SU-DHL-6 (cell line): ENCODE data around the gene B4GALNT3.

Source experiments
- H2AFZ ChIP-seq: fragments of 200-600 bp; sonication (generic); 2 replicates; pipeline ENCODE4 v1.6.1; 2014; ENCODE audit warnings: low read depth, mild to moderate bottlenecking, moderate library complexity, mixed read lengths, antibody characterized with exemption, low read length; ENCODE audit not compliant: severe bottlenecking
- H3F3A ChIP-seq: fragments of 200-600 bp; shearing (Covaris generic); 2 replicates; pipeline ENCODE4 v1.6.0; 2016; ENCODE audit warnings: antibody characterized with exemption, mild to moderate bottlenecking; ENCODE audit not compliant: insufficient read depth
- H3K27ac ChIP-seq: fragments of 200-600 bp; sonication (generic); 2 replicates; pipeline ENCODE4 v1.5.1; 2016; ENCODE audit warnings: low read depth, mild to moderate bottlenecking, low read length, moderate library complexity, mixed read lengths
- H3K27me3 ChIP-seq: fragments of 200-600 bp; sonication (generic), shearing (Covaris generic); 2 replicates; pipeline ENCODE4 v1.6.0; 2014; ENCODE audit warnings: mild to moderate bottlenecking, low read length
- H3K36me3 ChIP-seq: fragments of 200-600 bp; sonication (generic); 2 replicates; pipeline ENCODE4 v1.6.1; 2014; ENCODE audit warnings: mild to moderate bottlenecking, low read length, mixed read lengths
- H3K4me2 ChIP-seq: fragments of 300-600, 200-600 bp; shearing (Covaris generic), sonication (generic); 2 replicates; pipeline ENCODE4 v1.6.0; 2014; ENCODE audit warnings: low read length, low read depth, mild to moderate bottlenecking; ENCODE audit not compliant: poor library complexity, severe bottlenecking
- H3K4me3 ChIP-seq: fragments of 200-600 bp; sonication (generic); 2 replicates; pipeline ENCODE4 v1.5.1; 2014; ENCODE audit warnings: antibody characterized with exemption, low read length, mild to moderate bottlenecking, mixed read lengths; ENCODE audit not compliant: insufficient read depth, poor library complexity, severe bottlenecking
- H3K79me2 ChIP-seq: fragments of 200-600 bp; sonication (generic); 2 replicates; pipeline ENCODE4 v1.6.1; 2014; ENCODE audit warnings: mild to moderate bottlenecking, low read length, moderate library complexity; ENCODE audit not compliant: insufficient read depth
- H3K9ac ChIP-seq: fragments of 200-600 bp; sonication (generic); 2 replicates; pipeline ENCODE4 v1.7.0; 2014; ENCODE audit warnings: mild to moderate bottlenecking, low read length
- H3K9me2 ChIP-seq: fragments of 200-600 bp; sonication (generic); replicated peaks from 2 replicates; pipeline ENCODE4 v1.6.1; 2014; ENCODE audit warnings: low read length; ENCODE audit not compliant: insufficient read depth
- H3K9me3 ChIP-seq: fragments of 200-600 bp; sonication (generic); 2 replicates; pipeline ENCODE4 v1.6.1; 2014; ENCODE audit warnings: low read length, mixed read lengths; ENCODE audit not compliant: insufficient read depth
- H4K20me1 ChIP-seq: fragments of 200-600 bp; sonication (generic); 2 replicates; pipeline ENCODE4 v1.6.1; 2014; ENCODE audit warnings: low read depth, mild to moderate bottlenecking, antibody characterized with exemption, low read length, moderate library complexity, mixed read lengths
- EZH2phosphoT487 ChIP-seq: fragments of 200-600 bp; sonication (generic), shearing (Covaris generic); conservative IDR thresholded peaks from 2 replicates; pipeline ENCODE4 v1.6.1; 2018; ENCODE audit warnings: mild to moderate bottlenecking, antibody characterized with exemption, low read length, moderate library complexity, mixed read lengths
- TF ChIP-seq, protein P1 (sequence below): fragments of 200-600 bp; sonication (generic); IDR thresholded peaks from one replicate; pipeline ENCODE4 v1.5.1; 2017; ENCODE audit warnings: antibody characterized with exemption, mild to moderate bottlenecking, low read length, moderate library complexity; ENCODE audit not compliant: insufficient read depth, poor library complexity, severe bottlenecking

Gene B4GALNT3

DNA sequence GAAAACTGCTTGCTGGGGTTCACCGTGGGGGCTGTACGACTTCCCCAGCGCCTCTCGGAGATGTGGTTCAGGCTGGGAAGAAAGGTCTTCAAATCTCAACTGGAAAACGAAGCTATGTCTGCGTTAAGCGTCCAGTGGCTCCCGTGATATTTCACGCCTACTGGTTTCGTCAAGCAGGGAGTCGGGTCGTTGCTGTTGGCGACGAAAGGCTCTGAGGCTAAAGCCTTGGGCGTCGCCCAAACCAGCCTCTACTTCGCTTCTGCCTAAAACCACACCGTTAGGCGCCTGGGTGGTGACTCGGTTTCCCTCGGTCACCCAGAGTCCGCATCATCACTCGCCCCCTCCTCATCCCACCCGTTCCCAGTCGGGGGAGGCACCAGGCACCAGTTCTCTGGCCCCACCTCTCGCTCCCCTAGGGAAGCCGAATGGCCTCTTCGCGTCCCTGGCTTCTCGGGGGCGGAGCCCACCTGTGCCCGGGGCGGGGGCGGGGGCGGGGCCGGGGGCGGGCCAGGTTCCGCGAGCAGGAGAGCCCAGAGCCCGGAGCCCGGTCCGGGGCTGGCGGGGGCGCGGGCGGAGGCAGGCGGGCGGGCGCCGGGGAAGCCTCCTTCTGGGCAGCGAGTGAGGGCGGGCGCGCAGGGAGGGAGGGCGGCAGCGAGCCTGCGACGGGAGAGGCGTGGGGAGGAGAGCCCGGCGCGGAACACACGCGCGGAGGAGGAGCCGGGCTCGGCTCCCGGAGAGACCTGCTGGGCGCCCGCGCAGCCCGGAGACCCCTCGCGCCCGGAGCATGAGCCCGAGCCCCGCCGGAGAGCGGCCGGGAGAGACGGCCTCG, at the start of gene B4GALNT3:
TSS of gene B4GALNT3 (plus strand) at position 510 of the 829 bp plus-strand sequence. CDS start 438 bp downstream, outside the sequence.
- Histone ChIP-seq H3K9ac (no peak within 1 kb of the TSS; the same call in 1 of the 2 replicates), H3K36me3 (no peaks in the 10 kb centered on the region), H2AFZ (no peak within 1 kb of the TSS), H3K9me2 (no peaks in the 10 kb centered on the region), H3K4me3 (peak within 1 kb of the TSS; percentile 43), H4K20me1 (no peaks in the 10 kb centered on the region), H3K4me2 (peak within 1 kb of the TSS; percentile 54), H3K79me2 (no peaks in the 10 kb centered on the region), H3K27me3 (no peaks in the 10 kb centered on the region), H3K9me3 (no peaks in the 10 kb centered on the region), H3F3A (peaks cover 3% of the 10 kb centered on the region; the same call in 1 of the 2 replicates), H3K27ac (no peak within 1 kb of the TSS)
- TF ChIP-seq, protein P1, sequence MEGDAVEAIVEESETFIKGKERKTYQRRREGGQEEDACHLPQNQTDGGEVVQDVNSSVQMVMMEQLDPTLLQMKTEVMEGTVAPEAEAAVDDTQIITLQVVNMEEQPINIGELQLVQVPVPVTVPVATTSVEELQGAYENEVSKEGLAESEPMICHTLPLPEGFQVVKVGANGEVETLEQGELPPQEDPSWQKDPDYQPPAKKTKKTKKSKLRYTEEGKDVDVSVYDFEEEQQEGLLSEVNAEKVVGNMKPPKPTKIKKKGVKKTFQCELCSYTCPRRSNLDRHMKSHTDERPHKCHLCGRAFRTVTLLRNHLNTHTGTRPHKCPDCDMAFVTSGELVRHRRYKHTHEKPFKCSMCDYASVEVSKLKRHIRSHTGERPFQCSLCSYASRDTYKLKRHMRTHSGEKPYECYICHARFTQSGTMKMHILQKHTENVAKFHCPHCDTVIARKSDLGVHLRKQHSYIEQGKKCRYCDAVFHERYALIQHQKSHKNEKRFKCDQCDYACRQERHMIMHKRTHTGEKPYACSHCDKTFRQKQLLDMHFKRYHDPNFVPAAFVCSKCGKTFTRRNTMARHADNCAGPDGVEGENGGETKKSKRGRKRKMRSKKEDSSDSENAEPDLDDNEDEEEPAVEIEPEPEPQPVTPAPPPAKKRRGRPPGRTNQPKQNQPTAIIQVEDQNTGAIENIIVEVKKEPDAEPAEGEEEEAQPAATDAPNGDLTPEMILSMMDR, result no peak
- TF ChIP-seq EZH2phosphoT487, result no peak

DNA sequence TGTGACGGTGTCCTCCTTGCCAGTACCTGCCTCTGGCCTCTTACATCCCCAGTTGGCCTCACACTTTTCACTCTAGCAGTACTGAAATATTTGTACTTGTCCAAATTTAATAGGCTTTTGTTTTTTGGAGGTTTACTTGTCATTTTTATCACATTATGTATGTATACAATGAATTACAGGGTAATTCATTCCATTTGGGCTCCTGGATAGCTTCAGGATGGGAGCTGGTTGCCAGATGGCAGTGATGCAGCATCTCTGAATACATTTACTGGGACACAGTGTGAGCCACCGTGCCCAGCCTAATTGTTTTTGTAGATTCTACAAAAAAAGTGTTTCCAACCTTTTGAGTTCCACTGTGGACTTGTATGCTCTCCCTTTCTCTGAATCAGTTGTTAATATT, 44.9 kb upstream of the B4GALNT3 start:
- Histone ChIP-seq H3K36me3 (peaks cover 3% of the 10 kb centered on the region; the same call in 1 of the 2 replicates), H3K9me2 (no peaks in the 10 kb centered on the region), H3K4me3 (no peak overlapping the region), H4K20me1 (no peaks in the 10 kb centered on the region), H3F3A (no peaks in the 10 kb centered on the region), H3K9me3 (no peaks in the 10 kb centered on the region), H3K27me3 (no peaks in the 10 kb centered on the region), H2AFZ (no peak overlapping the region), H3K9ac (no peak overlapping the region), H3K4me2 (no peak overlapping the region), H3K27ac (no peak overlapping the region), H3K79me2 (no peaks in the 10 kb centered on the region)
- no peak for TF ChIP-seq EZH2phosphoT487
- TF ChIP-seq, protein P1, result no peak

DNA sequence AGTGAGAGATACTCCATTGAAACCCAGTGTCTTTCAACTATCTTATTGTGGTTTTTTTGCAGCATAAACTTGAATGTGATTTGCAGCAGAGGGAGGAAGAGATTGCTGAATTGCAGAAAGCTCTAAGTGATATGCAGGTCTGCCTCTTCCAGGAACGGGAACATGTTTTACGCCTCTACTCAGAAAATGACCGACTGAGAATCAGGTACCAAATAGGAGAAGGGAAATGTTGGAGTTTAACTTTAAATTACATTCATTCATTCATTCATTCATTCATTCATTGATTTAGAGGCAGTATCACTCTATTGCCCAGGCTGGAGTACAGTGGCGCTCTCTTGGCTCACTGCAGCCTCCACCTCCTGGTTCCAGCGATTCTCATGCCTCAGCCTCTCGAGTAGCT, 41.3 kb upstream of the B4GALNT3 start:
- peaks cover 3% of the 10 kb centered on the region; the same call in 1 of the 2 replicates for H3K36me3 ChIP-seq
- TF ChIP-seq EZH2phosphoT487, result no peak
- TF ChIP-seq, protein P1, result no peak

More for the DNA sequence above, 41.3 kb upstream of the B4GALNT3 start:
- Histone ChIP-seq H3K27me3 (no peaks in the 10 kb centered on the region), H3K9ac (no peak overlapping the region), H3K9me3 (no peaks in the 10 kb centered on the region), H3K4me3 (no peak overlapping the region), H4K20me1 (no peaks in the 10 kb centered on the region), H3F3A (no peaks in the 10 kb centered on the region), H3K4me2 (no peak overlapping the region), H3K79me2 (no peaks in the 10 kb centered on the region), H3K27ac (no peak overlapping the region), H3K9me2 (no peaks in the 10 kb centered on the region), H2AFZ (no peak overlapping the region)
